HT-29 (cell line): Measurements from ENCODE around the gene NSDHL. TPM values are rescaled to one million over a fixed set of nuclear protein-coding genes. Genes with fewer than 3 reads are reported as not detected.
A peak's percentile ranks its signal among the peaks of the same experiment; 100 is the strongest.
"Not testable (repeated sequence)": the region's sequence is repeated elsewhere in the genome, so short reads cannot be mapped to it uniquely, and the experiment has no call there.

Experiments
- DNase-seq: peaks from one replicate; pipeline ENCODE4 v3.0.0-alpha.2; 2015; ENCODE audit warnings: low spot score
- total RNA-seq: library from RNA; depleted of rRNA; stranded (reverse); fragments of >200 nt; shearing (Covaris generic); gene quantifications from 2 replicates; pipeline ENCODE4 v1.2.3, GENCODE V29; 2014

The NSDHL gene
- total RNA-seq, 1 experiment from 2014 or later = 52.6 TPM

GRCh38 chrX:152893980-152894610 is 63.2 kb downstream of the NSDHL start:
- no peak for DNase-seq

- no peak for DNase-seq
Observed at GRCh38 chrX:152895121-152895520, 64.3 kb downstream of the NSDHL start.

- DNase-seq = peak; percentile 91
Observed at GRCh38 chrX:152895724-152896420, 65.0 kb downstream of the NSDHL start.

GRCh38 chrX:152896450-152896849 is 65.6 kb downstream of the NSDHL start:
- peak; percentile 50 for DNase-seq

GRCh38 chrX:152897222-152898131 is 66.6 kb downstream of the NSDHL start, which contains the start of gene ZNF185:
TSS of gene ZNF185 (plus strand) at chrX:152898067. CDS start at chrX:152914490, 16,423 bp downstream.
- peak; percentile 52 for DNase-seq

- DNase-seq = no peak
Observed at GRCh38 chrX:152898442-152898841, 67.6 kb downstream of the NSDHL start.

GRCh38 chrX:152899111-152899873 is 68.4 kb downstream of the NSDHL start:
- no peak for DNase-seq

GRCh38 chrX:152899874-152900719 is 69.2 kb downstream of the NSDHL start:
- no peak for DNase-seq

GRCh38 chrX:152900937-152901445 is 70.1 kb downstream of the NSDHL start:
- DNase-seq = no peak

GRCh38 chrX:152901816-152902501 is 71.1 kb downstream of the NSDHL start:
- no peak for DNase-seq

GRCh38 chrX:152902502-152902820 is 71.6 kb downstream of the NSDHL start:
- DNase-seq = no peak

GRCh38 chrX:152903589-152903988 is 72.7 kb downstream of the NSDHL start:
- DNase-seq = no peak

- DNase-seq = peak; percentile 66
Observed at GRCh38 chrX:152904151-152905080, 73.6 kb downstream of the NSDHL start.

GRCh38 chrX:152905081-152905420 is 74.2 kb downstream of the NSDHL start:
- no peak for DNase-seq

- no peak for DNase-seq
Observed at GRCh38 chrX:152907084-152907651, 76.3 kb downstream of the NSDHL start.

GRCh38 chrX:152908486-152908885 is 77.6 kb downstream of the NSDHL start:
- no peak for DNase-seq

GRCh38 chrX:152910018-152910417 is 79.2 kb downstream of the NSDHL start:
- not testable (repeated sequence) for DNase-seq

- DNase-seq = peak; percentile 49
Observed at GRCh38 chrX:152912106-152912505, 81.2 kb downstream of the NSDHL start.
